ENCODE measurements around the gene AMER3.

The AMER3 gene

GRCh38 chr2:130778781-130779180, 23.4 kb downstream of the AMER3 start:
- TF ChIP-seq CTCF (IDR thresholded peaks at IDR 0.05; ENCODE audit: insufficient read depth, low read length, poor library complexity, severe bottlenecking): no peak
- Histone ChIP-seq H3K27me3 (replicated peaks; ENCODE audit: control insufficient read depth, insufficient read depth, low read length) (no peaks in the 10 kb centered on the region), H3K4me3 (replicated peaks; ENCODE audit: low read depth, low read length) (no peak overlapping the region), H3K36me3 (ENCODE audit: control insufficient read depth, insufficient read depth, low read length) (no peaks in the 10 kb centered on the region)
- no peak for DNase-seq (ENCODE audit: extremely low read depth, insufficient read length)

- Histone ChIP-seq H3K36me3 (ENCODE audit: control insufficient read depth, insufficient read depth, low read length) (no peaks in the 10 kb centered on the region), H3K27me3 (replicated peaks; ENCODE audit: control insufficient read depth, insufficient read depth, low read length) (no peaks in the 10 kb centered on the region; the same call in 1 of the 2 replicates), H3K4me3 (replicated peaks; ENCODE audit: low read depth, low read length) (no peak overlapping the region)
- DNase-seq (ENCODE audit: extremely low read depth, insufficient read length): no peak
- no peak for TF ChIP-seq CTCF (IDR thresholded peaks at IDR 0.05; ENCODE audit: insufficient read depth, low read length, poor library complexity, severe bottlenecking)
Measured at GRCh38 chr2:130785466-130786055, 30.2 kb downstream of the AMER3 start.

- no peaks in the 10 kb centered on the region; the same call in 1 of the 2 replicates for H3K27me3 ChIP-seq (replicated peaks; ENCODE audit: control insufficient read depth, insufficient read depth, low read length)
- H3K4me3 ChIP-seq (replicated peaks; ENCODE audit: low read depth, low read length): no peak overlapping the region
- no peak for TF ChIP-seq CTCF (IDR thresholded peaks at IDR 0.05; ENCODE audit: insufficient read depth, low read length, poor library complexity, severe bottlenecking)
- H3K36me3 ChIP-seq (ENCODE audit: control insufficient read depth, insufficient read depth, low read length): no peaks in the 10 kb centered on the region
- no peak for DNase-seq (ENCODE audit: extremely low read depth, insufficient read length)
Measured at GRCh38 chr2:130786076-130786475, 30.7 kb downstream of the AMER3 start.

- DNase-seq (ENCODE audit: extremely low read depth, insufficient read length): no peak
- no peak for TF ChIP-seq CTCF (IDR thresholded peaks at IDR 0.05; ENCODE audit: insufficient read depth, low read length, poor library complexity, severe bottlenecking)
- H3K4me3 ChIP-seq (replicated peaks; ENCODE audit: low read depth, low read length): no peak overlapping the region
- H3K27me3 ChIP-seq (replicated peaks; ENCODE audit: control insufficient read depth, insufficient read depth, low read length): no peaks in the 10 kb centered on the region; the same call in 1 of the 2 replicates
- no peaks in the 10 kb centered on the region for H3K36me3 ChIP-seq (ENCODE audit: control insufficient read depth, insufficient read depth, low read length)
Measured at GRCh38 chr2:130787841-130788240, 32.5 kb downstream of the AMER3 start.

GRCh38 chr2:130790312-130790711, 35.0 kb downstream of the AMER3 start:
- TF ChIP-seq CTCF (IDR thresholded peaks at IDR 0.05; ENCODE audit: insufficient read depth, low read length, poor library complexity, severe bottlenecking): no peak
- no peaks in the 10 kb centered on the region for H3K36me3 ChIP-seq (ENCODE audit: control insufficient read depth, insufficient read depth, low read length)
- no peak overlapping the region for H3K4me3 ChIP-seq (replicated peaks; ENCODE audit: low read depth, low read length)
- no peaks in the 10 kb centered on the region for H3K27me3 ChIP-seq (replicated peaks; ENCODE audit: control insufficient read depth, insufficient read depth, low read length)
- DNase-seq (ENCODE audit: extremely low read depth, insufficient read length): no peak
